UCSD-AML1 (cell line): Measurements from ENCODE around the gene LKAAEAR1.
"Not testable (repeated sequence)": the region's sequence is repeated elsewhere in the genome, so short reads cannot be mapped to it uniquely, and the experiment has no call there.

Experiments
- DNase-seq: peaks from one replicate; lab custom pipeline; 2025; ENCODE audit not compliant: unreplicated experiment; lab: John Stamatoyannopoulos, UW

LKAAEAR1 gene

GRCh38 chr20:64099086-64099786, 15.0 kb upstream of the LKAAEAR1 start:
- no peak for DNase-seq

GRCh38 chr20:64098471-64099013, 14.3 kb upstream of the LKAAEAR1 start:
- no peak for DNase-seq

GRCh38 chr20:64096535-64096934, 12.3 kb upstream of the LKAAEAR1 start:
- no peak for DNase-seq

GRCh38 chr20:64095927-64096326, 11.7 kb upstream of the LKAAEAR1 start:
- DNase-seq = no peak

GRCh38 chr20:64095455-64095854, 11.3 kb upstream of the LKAAEAR1 start:
- DNase-seq = no peak

- DNase-seq = no peak
Observed at GRCh38 chr20:64093013-64093503, 8.9 kb upstream of the LKAAEAR1 start.

- DNase-seq = no peak
Observed at GRCh38 chr20:64092258-64093012, 8.2 kb upstream of the LKAAEAR1 start.

GRCh38 chr20:64091770-64092169, 7.6 kb upstream of the LKAAEAR1 start:
- DNase-seq = no peak

- no peak for DNase-seq
Observed at GRCh38 chr20:64091340-64091739, 7.1 kb upstream of the LKAAEAR1 start.

- no peak for DNase-seq
Observed at GRCh38 chr20:64090165-64090564, 6.0 kb upstream of the LKAAEAR1 start.

GRCh38 chr20:64088586-64088985, 4.4 kb upstream of the LKAAEAR1 start:
- DNase-seq = not testable (repeated sequence)

- not testable (repeated sequence) for DNase-seq
Observed at GRCh38 chr20:64087226-64087825, 3.1 kb upstream of the LKAAEAR1 start.

GRCh38 chr20:64086801-64087200, 2.6 kb upstream of the LKAAEAR1 start:
- no peak for DNase-seq

GRCh38 chr20:64084685-64085152, 521 bp upstream of the LKAAEAR1 start:
- DNase-seq = no peak

GRCh38 chr20:64083378-64083803, 807 bp downstream of the LKAAEAR1 start:
- DNase-seq = peak; percentile 88

- DNase-seq = peak; percentile 56
Observed at GRCh38 chr20:64082820-64083377, 1.3 kb downstream of the LKAAEAR1 start.

GRCh38 chr20:64082126-64082731, 2.0 kb downstream of the LKAAEAR1 start:
- peak; percentile 70 for DNase-seq

- no peak for DNase-seq
Observed at GRCh38 chr20:64081624-64081964, 2.6 kb downstream of the LKAAEAR1 start.

- DNase-seq = no peak
Observed at GRCh38 chr20:64080813-64081623, 3.2 kb downstream of the LKAAEAR1 start.
